D721Med (cell line): ENCODE measurements around the gene TNIP1.

Experiments
- DNase-seq: peaks from one replicate; pipeline ENCODE4 v3.0.0; 2011; ENCODE audit warnings: low spot score; ENCODE audit not compliant: insufficient read length
- FAIRE-seq: peaks from 2 replicates; lab custom pipeline; 2011; peaks lifted over from hg19 to GRCh38; lab: Jason Lieb, UNC
- CTCF ChIP-seq: IDR thresholded peaks from 2 replicates; pipeline ENCODE4 v1.5.1; 2012; ENCODE audit warnings: mild to moderate bottlenecking, control low read depth; ENCODE audit not compliant: insufficient read depth; ENCODE audit errors: missing control alignments

TNIP1 gene

GRCh38 chr5:151008906-151009305 lies 71.9 kb downstream of the TNIP1 start:
- no peak for FAIRE-seq
- DNase-seq = no peak
- TF ChIP-seq CTCF = no peak

- DNase-seq (no peak), FAIRE-seq (no peak)
Measured at GRCh38 chr5:151008210-151008491, 72.7 kb downstream of the TNIP1 start.

GRCh38 chr5:151007430-151008209 lies 73.2 kb downstream of the TNIP1 start:
- DNase-seq (no peak), FAIRE-seq (no peak)
- TF ChIP-seq CTCF = no peak

More at GRCh38 chr5:151008210-151008491, 72.7 kb downstream of the TNIP1 start:
- TF ChIP-seq CTCF = no peak

GRCh38 chr5:151006704-151007334 lies 74.0 kb downstream of the TNIP1 start:
- DNase-seq (no peak), FAIRE-seq (no peak)
- TF ChIP-seq CTCF = no peak

- no peak for FAIRE-seq
- no peak for DNase-seq
- no peak for TF ChIP-seq CTCF
Measured at GRCh38 chr5:151005950-151006576, 74.8 kb downstream of the TNIP1 start.

- DNase-seq = no peak
- FAIRE-seq = no peak
- no peak for TF ChIP-seq CTCF
Measured at GRCh38 chr5:151005187-151005949, 75.5 kb downstream of the TNIP1 start.
